ENCODE results near the gene ENPP4. TPM values are rescaled to one million over a fixed set of nuclear protein-coding genes. Genes with fewer than 3 reads are reported as not detected.
"Not testable (repeated sequence)": the region's sequence is repeated elsewhere in the genome, so short reads cannot be mapped to it uniquely, and the experiment has no call there.

ENPP4 gene
- total RNA-seq, 1 donor: 2.2 TPM

GRCh38 chr6:46130666-46131065 is 877 bp downstream of the ENPP4 start:
- TF ChIP-seq CTCF (IDR thresholded peaks at IDR 0.05; ENCODE audit: insufficient read depth, low read depth, low read length): no peak
- no peak for DNase-seq (ENCODE audit: low read depth)
- H3K4me3 ChIP-seq (ENCODE audit: low read depth, low read length): no peak overlapping the region

GRCh38 chr6:46131291-46131690 is 1.5 kb downstream of the ENPP4 start:
- not testable (repeated sequence) for H3K4me3 ChIP-seq (ENCODE audit: low read depth, low read length); DNase-seq (ENCODE audit: low read depth)

GRCh38 chr6:46134216-46134615 is 4.4 kb downstream of the ENPP4 start:
- no peak for DNase-seq (ENCODE audit: low read depth)
- H3K4me3 ChIP-seq (ENCODE audit: low read depth, low read length): no peak overlapping the region
- no peak for TF ChIP-seq CTCF (IDR thresholded peaks at IDR 0.05; ENCODE audit: insufficient read depth, low read depth, low read length)

GRCh38 chr6:46135176-46135575 is 5.4 kb downstream of the ENPP4 start:
- DNase-seq (ENCODE audit: low read depth): no peak
- no peak overlapping the region for H3K4me3 ChIP-seq (ENCODE audit: low read depth, low read length)
- TF ChIP-seq CTCF (IDR thresholded peaks at IDR 0.05; ENCODE audit: insufficient read depth, low read depth, low read length): no peak

- no peak for TF ChIP-seq CTCF (IDR thresholded peaks at IDR 0.05; ENCODE audit: insufficient read depth, low read depth, low read length)
- no peak for DNase-seq (ENCODE audit: low read depth)
- H3K4me3 ChIP-seq (ENCODE audit: low read depth, low read length): no peak overlapping the region
Measured at GRCh38 chr6:46136831-46137230, 7.0 kb downstream of the ENPP4 start.

GRCh38 chr6:46137387-46137786 is 7.6 kb downstream of the ENPP4 start:
- TF ChIP-seq CTCF (IDR thresholded peaks at IDR 0.05; ENCODE audit: insufficient read depth, low read depth, low read length): no peak
- no peak for DNase-seq (ENCODE audit: low read depth)
- H3K4me3 ChIP-seq (ENCODE audit: low read depth, low read length): no peak overlapping the region

- TF ChIP-seq CTCF (IDR thresholded peaks at IDR 0.05; ENCODE audit: insufficient read depth, low read depth, low read length): no peak
- no peak overlapping the region for H3K4me3 ChIP-seq (ENCODE audit: low read depth, low read length)
- DNase-seq (ENCODE audit: low read depth): no peak
Measured at GRCh38 chr6:46138281-46138680, 8.5 kb downstream of the ENPP4 start.

All from fibroblast of villous mesenchyme (primary cell).